Heart left ventricle (tissue), 16 donors: ENCODE data around the gene CDC14B. TPM values are rescaled to one million over a fixed set of nuclear protein-coding genes. Genes with fewer than 3 reads are reported as not detected.
A peak's percentile ranks its signal among the peaks of the same experiment; 100 is the strongest.

Source experiments
- ATAC-seq, 4 donors: fragments of 200-7000 bp; cut with Tn5 transposase; one replicate each; pipeline ENCODE4 v1.9.1; 2020 to 2022; ENCODE audit warnings: moderate library complexity in 4 of 4, mild to moderate bottlenecking in 3 of 4, moderate number of reproducible peaks in 1 of 4
- DNase-seq, 5 donors: peaks; one replicate each; pipeline ENCODE4 v3.0.0-alpha.2; 2020
- H3K27ac ChIP-seq, 12 donors: fragments of 200-600 bp; sonication (generic) in 4 of 12; one replicate each; pipeline versions ENCODE4 v1.5.0 to v1.8.0; 2016 to 2022; ENCODE audit warnings: mild to moderate bottlenecking in 2 of 12
- H3K27me3 ChIP-seq, 9 donors: fragments of 200-600 bp; sonication (generic) in 2 of 9; one replicate each; pipeline versions ENCODE4 v1.5.1 to v1.8.0; 2016 to 2022; ENCODE audit warnings: mild to moderate bottlenecking in 3 of 9
- H3K36me3 ChIP-seq, 9 donors: fragments of 200-600 bp; sonication (generic) in 2 of 9; one replicate each; pipeline versions ENCODE4 v1.5.0 to v1.8.0; 2018 to 2022; ENCODE audit warnings: mild to moderate bottlenecking in 2 of 9
- H3K4me1 ChIP-seq, 12 donors: fragments of 200-600 bp; sonication (generic) in 4 of 12; one replicate each; pipeline versions ENCODE4 v1.5.0 to v1.8.0; 2016 to 2022; ENCODE audit warnings: mild to moderate bottlenecking in 3 of 12
- H3K4me3 ChIP-seq, 12 donors: fragments of 200-600 bp; sonication (generic) in 4 of 12; one replicate each; pipeline versions ENCODE4 v1.5.0 to v1.8.0; 2017 to 2022; ENCODE audit warnings: mild to moderate bottlenecking in 9 of 12, moderate library complexity in 4 of 12
- H3K9me3 ChIP-seq, 12 donors: fragments of 200-600 bp; sonication (generic) in 4 of 12; one replicate each; pipeline versions ENCODE4 v1.5.0 to v1.8.0; 2016 to 2022; ENCODE audit warnings: mild to moderate bottlenecking in 1 of 12
- POLR2A ChIP-seq, 2 donors: fragments of 450-650 bp; IDR thresholded peaks; one replicate each; pipeline ENCODE4 v1.6.1; 2017; ENCODE audit warnings: antibody characterized with exemption in 2 of 2, mild to moderate bottlenecking in 2 of 2, moderate library complexity in 2 of 2
- WGBS, 4 donors: extraction: QIAGEN DNeasy Blood & Tissue Kit in 2 of 4; methylation state at CpG; one replicate each; pipeline versions ENCODE4 v1.1.5 to v1.1.7; 2013 to 2018; 5-methylcytosine and 5-hydroxymethylcytosine counted together
- intact Hi-C, 10 donors: fragments of 100-400 bp; cut with DNase I; formaldehyde crosslinking; loops; one replicate each; pipeline versions ENCODE4 v1.11.1 to v1.14.2; 2022
- polyA plus RNA-seq, 2 donors: library from polyadenylated mRNA; stranded (reverse); fragments of 200-250 nt; gene quantifications; one replicate each; pipeline ENCODE4 v1.2.3, GENCODE V29; 2013
- total RNA-seq, 9 donors: library from RNA; depleted of rRNA in 2 of 9; stranded (reverse); fragments of >200 nt in 2 of 9; fragmentation: NEBNext Ultra II Directional in 3 of 9; extraction: Animal tissue kit (Norgen Biotek cat#: 25700) in 3 of 9; gene quantifications; one replicate each; pipeline versions ENCODE4 v1.1.0 to v1.2.4, GENCODE V29; 2016 to 2023
- TF ChIP-seq, protein P1 (sequence below), 12 donors: fragments of 200-600 bp; sonication (generic) in 4 of 12; IDR thresholded peaks; one replicate each; pipeline versions ENCODE4 v1.5.0 to v1.8.0; 2018 to 2022; ENCODE audit warnings: antibody characterized with exemption in 12 of 12, mild to moderate bottlenecking in 5 of 12
- donor health status: ischemic (EF 13 %, LVEDD 7.1; RV severe dilation, severe dysfunction).
- donor health status: healthy with polysubstance abuse.
- donor health status: DM: no; HTN: yes; CAD: no.
- donor health status: DM: no; HTN: no; CAD: no.
- donor health status: ischemic (EF 25% LVEDD 6.9; RV normal size, moderate dysfunction).
- donor health status: ischemic (EF 25% LVEDD 5.7; RV mildly dilated, moderate dysfunction).
- donor health status: healthy.
- donor health status: DM: yes; HTN: yes; CAD: no.
- donor health status: ischemic (EF 35%, LVEDD 5.7; RV mildly dilated, moderate dysfunction).
- donor health status: nonischemic (EF 11% LVEDD 7.7; RV severe dilation, severe dysfunction).
- donor health status: DM: yes; HTN: yes; CAD: no.
- donor health status: PGD.
- donor health status: ischemic (EF 29% LVEDD 5.4; RV normal size, mild dysfunction).
- donor health status: nonischemic (EF 23%, LVEDD 6.1; RV moderate dilation, normal function).

CDC14B gene
- total and polyA plus RNA-seq, 11 donors, result 5.1 to 37.0 (median 23.7) TPM

DNA sequence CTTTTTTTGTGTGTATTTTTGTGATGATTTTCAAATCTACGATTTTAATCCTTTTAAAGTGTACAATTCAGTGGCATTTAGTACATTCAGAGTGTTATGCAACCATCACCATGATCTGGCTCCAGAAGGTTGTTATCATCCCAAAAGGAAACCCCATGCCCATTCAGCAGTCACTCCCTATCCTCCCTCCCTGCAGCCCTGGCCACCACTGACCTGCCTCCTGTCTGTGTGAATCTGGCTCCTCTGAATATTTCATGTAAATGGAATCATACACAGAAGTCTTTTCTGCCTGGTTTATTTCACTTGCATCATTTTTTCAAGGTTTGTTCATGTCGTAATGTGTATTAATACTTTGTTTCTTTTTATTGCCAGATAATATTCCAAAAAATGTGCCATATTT is 137.2 kb downstream of the CDC14B start:
- no peak overlapping the region for H3K27ac ChIP-seq
- H3K9me3 ChIP-seq, result no peaks in the 10 kb centered on the region
- intact Hi-C loops, result loop anchor here in 1 of 10 donors (10.0 kb wide), 1 partner anchor 132 kb away; the partner anchor contains the start of gene CDC14B
- 95 to 100% (median 97%) methylated on average over 2 of the region's 2 CpGs for WGBS, 4 donors
- no peaks in the 10 kb centered on the region for H3K27me3 ChIP-seq
- ATAC-seq (no peak), DNase-seq (no peak)
- no peak for TF ChIP-seq POLR2A (IDR thresholded peaks at IDR 0.05)
- TF ChIP-seq, protein P1, sequence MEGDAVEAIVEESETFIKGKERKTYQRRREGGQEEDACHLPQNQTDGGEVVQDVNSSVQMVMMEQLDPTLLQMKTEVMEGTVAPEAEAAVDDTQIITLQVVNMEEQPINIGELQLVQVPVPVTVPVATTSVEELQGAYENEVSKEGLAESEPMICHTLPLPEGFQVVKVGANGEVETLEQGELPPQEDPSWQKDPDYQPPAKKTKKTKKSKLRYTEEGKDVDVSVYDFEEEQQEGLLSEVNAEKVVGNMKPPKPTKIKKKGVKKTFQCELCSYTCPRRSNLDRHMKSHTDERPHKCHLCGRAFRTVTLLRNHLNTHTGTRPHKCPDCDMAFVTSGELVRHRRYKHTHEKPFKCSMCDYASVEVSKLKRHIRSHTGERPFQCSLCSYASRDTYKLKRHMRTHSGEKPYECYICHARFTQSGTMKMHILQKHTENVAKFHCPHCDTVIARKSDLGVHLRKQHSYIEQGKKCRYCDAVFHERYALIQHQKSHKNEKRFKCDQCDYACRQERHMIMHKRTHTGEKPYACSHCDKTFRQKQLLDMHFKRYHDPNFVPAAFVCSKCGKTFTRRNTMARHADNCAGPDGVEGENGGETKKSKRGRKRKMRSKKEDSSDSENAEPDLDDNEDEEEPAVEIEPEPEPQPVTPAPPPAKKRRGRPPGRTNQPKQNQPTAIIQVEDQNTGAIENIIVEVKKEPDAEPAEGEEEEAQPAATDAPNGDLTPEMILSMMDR (IDR thresholded peaks at IDR 0.05), result no peak
- peaks cover 3 to 28% (median 19%) of the 10 kb centered on the region in 12 donors for H3K4me1 ChIP-seq
- no peak overlapping the region for H3K4me3 ChIP-seq
- H3K36me3 ChIP-seq, result peaks cover 0 to 41% (median 11%) of the 10 kb centered on the region in 9 donors

GRCh38 chr9:96480736-96481135 is 138.9 kb downstream of the CDC14B start:
- TF ChIP-seq, protein P1 (IDR thresholded peaks at IDR 0.05), result no peak
- TF ChIP-seq POLR2A (IDR thresholded peaks at IDR 0.05), result no peak
- H3K36me3 ChIP-seq, result peaks cover 0 to 49% (median 8%) of the 10 kb centered on the region in 9 donors
- H3K4me1 ChIP-seq, result peaks cover 0 to 19% (median 2%) of the 10 kb centered on the region in 12 donors
- intact Hi-C loops, result loop anchor here in 1 of 10 donors (10.0 kb wide), 1 partner anchor 134 kb away; the partner anchor contains the start of gene CDC14B
- WGBS, 4 donors, result 98 to 100% (median 99%) methylated on average over 3 of the region's 3 CpGs
- ATAC-seq (no peak), DNase-seq (no peak)
- no peaks in the 10 kb centered on the region for H3K9me3 ChIP-seq
- no peak overlapping the region for H3K4me3 ChIP-seq
- H3K27ac ChIP-seq, result no peak overlapping the region
- no peaks in the 10 kb centered on the region for H3K27me3 ChIP-seq

DNA sequence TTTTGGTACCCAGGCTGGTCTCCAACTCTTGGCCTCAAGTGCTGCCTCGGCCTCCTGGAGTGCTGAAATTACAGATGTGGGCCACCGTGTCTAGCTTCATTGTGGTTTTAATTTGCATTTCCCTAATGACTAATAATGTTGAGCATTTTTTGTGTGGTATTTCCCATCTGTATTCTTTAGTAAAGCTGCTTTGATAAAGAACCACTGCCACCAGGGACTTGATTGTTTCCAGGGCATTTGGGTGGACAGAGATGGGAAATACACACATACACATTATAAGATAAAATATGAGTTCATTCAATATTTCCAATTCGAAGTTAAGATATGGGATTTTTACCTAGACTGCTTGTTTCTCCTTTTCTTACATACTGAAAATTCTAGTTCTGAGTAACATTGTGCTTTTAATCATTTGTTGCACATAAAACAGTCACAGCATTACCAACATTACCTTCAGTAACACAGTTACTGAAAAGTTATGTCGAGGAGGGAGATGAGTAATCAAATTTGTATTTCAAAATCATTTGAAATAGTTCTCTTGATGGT is 140.7 kb downstream of the CDC14B start:
- Histone ChIP-seq H3K36me3 (peaks cover 0 to 50% (median 11%) of the 10 kb centered on the region in 9 donors), H3K4me3 (no peak overlapping the region), H3K4me1 (peaks cover 0 to 12% (median 0%) of the 10 kb centered on the region in 12 donors), H3K9me3 (no peaks in the 10 kb centered on the region), H3K27ac (no peak overlapping the region), H3K27me3 (no peaks in the 10 kb centered on the region)
- intact Hi-C loops, result no loop called here
- DNase-seq (no peak), ATAC-seq (no peak)
- 65 to 76% (median 66%) methylated on average over 4 of the region's 4 CpGs for WGBS, 4 donors
- TF ChIP-seq, protein P1 (IDR thresholded peaks at IDR 0.05), result no peak
- no peak for TF ChIP-seq POLR2A (IDR thresholded peaks at IDR 0.05)

- 38 to 50% (median 46%) methylated on average over 5 of the region's 5 CpGs for WGBS, 4 donors
- Histone ChIP-seq H3K27me3 (no peaks in the 10 kb centered on the region), H3K4me1 (peaks cover 0 to 9% (median 0%) of the 10 kb centered on the region in 12 donors), H3K9me3 (no peaks in the 10 kb centered on the region), H3K4me3 (no peak overlapping the region), H3K36me3 (peaks cover 0 to 72% (median 30%) of the 10 kb centered on the region in 9 donors), H3K27ac (peak overlapping the region in 6 of 12 donors; percentile 6 to 41 (median 34))
- no peak for DNase-seq
- intact Hi-C loops, result no loop called here
- peak; percentile 78 to 95 (median 88) for ATAC-seq
- TF ChIP-seq POLR2A (IDR thresholded peaks at IDR 0.05), result no peak
- TF ChIP-seq, protein P1 (IDR thresholded peaks at IDR 0.05), result no peak
These were observed 143.1 kb downstream of the CDC14B start for GRCh38 chr9:96476591-96476990.
